Thyroid gland (tissue), 4 donors: Measurements from ENCODE around the gene DCTN3.

Experiments used
- POLR2A ChIP-seq, 2 donors: fragments of 450-650 bp; IDR thresholded peaks; one replicate each; pipeline ENCODE4 v1.6.1; 2017; ENCODE audit warnings: antibody characterized with exemption in 2 of 2, mild to moderate bottlenecking in 2 of 2, moderate library complexity in 1 of 2
- TF ChIP-seq, protein P1 (sequence below), 6 experiments: fragments of 200-600 bp in 3 of 6; fragments of 450-650 bp in 3 of 6; sonication (generic) in 3 of 6; IDR thresholded peaks; one replicate each; pipeline ENCODE4 v1.5.1; 2016 to 2019; ENCODE audit warnings: antibody characterized with exemption in 6 of 6, mild to moderate bottlenecking in 2 of 6, inconsistent platforms in 1 of 6, moderate library complexity in 1 of 6

DNA sequence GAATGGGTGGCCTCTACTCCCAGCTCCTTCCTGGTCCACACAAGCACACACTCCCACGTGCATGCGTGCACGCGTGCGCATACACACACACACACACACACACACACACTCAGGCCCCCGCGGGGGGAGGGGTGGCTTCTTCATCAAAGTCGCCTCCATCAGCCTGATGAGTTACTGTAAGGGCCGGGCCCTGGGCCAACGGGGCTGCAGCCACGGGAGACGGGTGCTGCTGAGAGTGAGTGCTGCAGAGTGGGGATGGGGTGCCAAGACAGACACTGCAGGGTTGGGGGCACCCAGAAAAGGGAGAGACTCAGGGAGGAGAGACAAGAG is 48.8 kb downstream of the DCTN3 start:
- TF ChIP-seq, protein P1, sequence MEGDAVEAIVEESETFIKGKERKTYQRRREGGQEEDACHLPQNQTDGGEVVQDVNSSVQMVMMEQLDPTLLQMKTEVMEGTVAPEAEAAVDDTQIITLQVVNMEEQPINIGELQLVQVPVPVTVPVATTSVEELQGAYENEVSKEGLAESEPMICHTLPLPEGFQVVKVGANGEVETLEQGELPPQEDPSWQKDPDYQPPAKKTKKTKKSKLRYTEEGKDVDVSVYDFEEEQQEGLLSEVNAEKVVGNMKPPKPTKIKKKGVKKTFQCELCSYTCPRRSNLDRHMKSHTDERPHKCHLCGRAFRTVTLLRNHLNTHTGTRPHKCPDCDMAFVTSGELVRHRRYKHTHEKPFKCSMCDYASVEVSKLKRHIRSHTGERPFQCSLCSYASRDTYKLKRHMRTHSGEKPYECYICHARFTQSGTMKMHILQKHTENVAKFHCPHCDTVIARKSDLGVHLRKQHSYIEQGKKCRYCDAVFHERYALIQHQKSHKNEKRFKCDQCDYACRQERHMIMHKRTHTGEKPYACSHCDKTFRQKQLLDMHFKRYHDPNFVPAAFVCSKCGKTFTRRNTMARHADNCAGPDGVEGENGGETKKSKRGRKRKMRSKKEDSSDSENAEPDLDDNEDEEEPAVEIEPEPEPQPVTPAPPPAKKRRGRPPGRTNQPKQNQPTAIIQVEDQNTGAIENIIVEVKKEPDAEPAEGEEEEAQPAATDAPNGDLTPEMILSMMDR (IDR thresholded peaks at IDR 0.05): no peak
- TF ChIP-seq POLR2A (IDR thresholded peaks at IDR 0.05): no peak
